Measurements from ENCODE around the gene CLEC20A.

The CLEC20A gene

DNA sequence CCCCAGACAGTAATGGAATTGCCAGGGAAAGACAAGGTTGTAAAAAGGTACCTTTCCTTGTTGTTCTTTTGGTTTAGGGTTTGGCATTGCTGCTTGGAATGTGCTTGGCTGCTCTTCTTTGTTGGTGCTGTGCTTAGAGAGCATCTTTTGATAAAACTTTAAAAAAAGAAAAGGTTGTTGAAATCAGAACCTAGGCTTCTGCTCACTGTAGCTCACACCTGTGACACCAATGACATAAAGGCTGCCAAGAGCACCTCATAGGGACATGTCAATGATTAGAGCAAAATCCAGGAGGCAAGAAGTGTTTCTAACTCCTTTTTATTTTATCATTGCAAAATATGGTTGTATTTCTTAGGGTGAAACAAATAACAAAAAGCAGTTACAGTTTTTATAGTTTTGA lies 28.9 kb downstream of the CLEC20A start:
- DNase-seq: no peak

DNA sequence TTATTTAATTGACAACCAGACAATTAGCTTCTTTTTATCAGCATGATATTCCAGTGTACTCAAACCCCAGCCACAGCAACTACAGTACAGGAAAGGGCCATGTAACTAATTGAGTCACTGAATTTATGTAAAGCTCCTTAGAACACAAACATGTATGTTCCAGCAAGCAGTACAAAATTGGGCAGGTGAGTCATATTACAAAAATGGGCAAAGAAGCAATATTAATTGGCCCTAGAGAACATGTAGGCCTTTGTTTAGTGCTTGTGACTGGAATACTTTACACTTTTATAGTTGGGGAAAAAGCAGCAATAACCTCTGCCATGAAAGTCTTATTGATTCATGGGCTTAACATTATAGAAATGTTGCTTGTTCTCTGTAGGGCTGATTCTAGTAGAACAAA lies 31.8 kb downstream of the CLEC20A start:
- DNase-seq: no peak

DNA sequence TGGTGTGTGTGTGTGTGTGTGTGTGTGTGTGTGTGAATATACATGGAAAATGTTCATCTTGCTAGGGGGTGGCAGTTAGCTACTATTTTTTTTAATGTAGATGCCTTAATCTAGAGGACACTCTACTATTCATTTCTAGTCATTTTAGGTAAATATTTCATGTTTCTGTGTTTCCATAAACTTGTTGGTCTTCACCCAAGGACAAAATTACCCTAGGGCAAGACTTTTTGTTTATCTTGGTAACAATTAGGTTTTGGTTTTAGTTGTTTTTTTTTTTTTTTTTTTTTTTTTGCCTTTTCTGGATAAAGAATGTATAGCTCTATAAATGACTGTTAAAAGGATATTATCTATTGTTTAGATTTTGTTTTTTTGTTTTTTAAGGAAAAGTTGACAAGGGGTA lies 32.2 kb downstream of the CLEC20A start:
- no peak for DNase-seq

DNA sequence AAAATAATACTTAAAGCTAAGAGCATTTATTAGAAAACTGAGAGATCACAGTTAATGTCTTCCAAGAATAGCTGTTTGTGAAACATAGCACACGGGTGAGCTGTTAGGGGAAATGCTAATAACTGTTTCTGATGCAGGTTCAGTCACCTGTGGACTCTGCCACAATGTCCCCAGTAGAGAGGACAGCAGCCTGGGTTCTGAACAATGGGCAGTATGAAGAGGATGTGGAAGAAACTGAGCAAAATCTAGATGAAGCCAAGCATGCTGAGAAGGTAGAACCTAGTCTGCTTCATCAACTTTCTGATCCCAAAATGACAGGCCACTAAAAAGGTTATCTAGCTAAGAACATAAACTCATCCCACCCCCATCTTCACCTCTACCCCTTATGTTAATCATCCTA lies 32.6 kb downstream of the CLEC20A start:
- DNase-seq: no peak

DNA sequence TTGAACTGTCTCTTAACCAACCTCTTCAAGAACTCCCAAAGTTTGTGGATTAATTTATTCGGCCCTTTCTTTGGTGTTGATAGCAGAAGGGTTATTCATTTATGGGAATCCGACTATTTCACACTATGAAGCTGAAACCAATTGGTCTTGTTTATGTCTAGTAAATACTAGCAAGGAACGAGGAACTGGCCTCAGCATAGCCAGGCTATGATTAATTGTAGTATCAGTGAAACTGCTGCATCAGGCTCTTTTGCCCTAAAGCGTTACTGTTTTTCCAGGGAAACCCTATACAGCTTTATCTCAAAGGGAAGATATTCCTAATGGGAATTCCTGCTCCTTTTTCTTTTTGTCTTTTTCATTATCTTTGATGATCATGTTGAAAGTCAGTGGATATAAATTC lies 35.1 kb downstream of the CLEC20A start:
- no peak for DNase-seq

DNA sequence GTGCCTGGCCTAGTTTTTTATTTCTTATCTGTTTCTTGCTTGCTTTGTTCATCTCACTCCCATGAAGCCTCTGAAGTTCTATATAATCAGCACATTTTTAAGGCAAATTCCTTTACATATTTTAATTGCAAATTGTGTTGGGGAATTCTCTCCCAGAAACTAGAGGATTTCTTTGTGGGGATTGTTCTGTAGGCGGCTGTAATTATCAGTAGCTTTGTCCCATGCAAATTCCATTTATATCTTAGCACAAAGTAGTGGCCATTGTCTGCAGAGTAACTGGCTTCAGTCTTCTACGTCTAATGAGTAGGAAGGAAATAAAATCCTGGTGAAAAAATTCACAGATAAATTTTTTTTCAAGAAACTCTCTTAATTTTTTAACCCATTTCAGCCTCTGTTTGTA lies 35.7 kb downstream of the CLEC20A start:
- no peak for DNase-seq

DNA sequence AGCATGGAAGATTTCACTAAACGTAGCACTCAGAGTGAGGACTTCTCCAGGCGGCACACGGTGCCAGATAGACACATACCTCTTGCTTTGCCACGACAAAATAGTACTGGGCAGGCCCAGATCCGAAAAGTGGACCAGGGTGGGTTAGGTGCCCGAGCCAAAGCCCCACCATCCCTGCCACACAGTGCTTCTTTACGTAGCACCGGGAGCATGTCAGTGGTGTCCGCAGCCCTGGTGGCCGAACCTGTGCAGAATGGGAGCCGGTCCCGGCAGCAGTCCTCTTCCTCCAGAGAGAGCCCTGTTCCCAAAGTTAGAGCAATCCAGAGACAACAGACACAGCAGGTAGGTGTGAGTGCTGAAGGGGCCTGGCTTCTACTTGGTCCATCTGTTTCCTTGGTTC lies 38.6 kb downstream of the CLEC20A start:
- DNase-seq: no peak

DNA sequence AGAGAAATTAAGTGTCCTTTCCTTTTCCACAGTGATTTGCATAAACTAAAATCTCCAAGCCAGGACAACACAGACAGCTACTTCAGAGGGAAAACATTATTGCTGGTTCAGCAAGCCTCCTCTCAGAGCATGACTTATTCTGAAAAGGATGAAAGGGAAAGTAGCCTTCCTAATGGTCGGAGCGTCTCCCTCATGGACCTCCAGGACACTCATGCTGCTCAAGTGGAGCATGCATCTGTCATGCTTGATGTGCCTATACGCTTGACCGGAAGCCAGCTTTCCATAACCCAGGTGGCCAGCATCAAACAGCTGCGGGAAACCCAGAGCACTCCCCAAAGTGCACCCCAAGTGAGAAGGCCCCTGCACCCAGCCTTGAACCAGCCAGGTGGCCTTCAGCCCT lies 39.1 kb downstream of the CLEC20A start:
- no peak for DNase-seq

DNA sequence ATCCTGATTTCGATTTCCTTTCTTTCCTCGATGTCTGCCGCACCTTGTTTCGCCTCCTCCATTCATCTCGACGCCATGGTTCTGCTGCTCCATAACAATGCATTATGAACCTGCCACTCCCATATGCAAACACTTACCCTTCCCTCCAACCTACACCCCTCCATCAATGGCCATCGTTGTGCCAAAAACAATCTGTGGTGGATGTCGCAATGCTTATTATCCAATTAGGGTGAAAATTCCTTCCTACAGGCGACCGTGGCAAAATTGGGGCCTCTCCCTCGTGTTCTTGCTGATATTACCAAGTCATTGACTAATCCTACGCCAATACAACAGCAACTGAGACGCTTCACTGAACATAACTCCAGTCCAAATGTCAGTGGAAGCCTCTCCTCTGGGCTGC lies 40.3 kb downstream of the CLEC20A start:
- no peak for DNase-seq

DNA sequence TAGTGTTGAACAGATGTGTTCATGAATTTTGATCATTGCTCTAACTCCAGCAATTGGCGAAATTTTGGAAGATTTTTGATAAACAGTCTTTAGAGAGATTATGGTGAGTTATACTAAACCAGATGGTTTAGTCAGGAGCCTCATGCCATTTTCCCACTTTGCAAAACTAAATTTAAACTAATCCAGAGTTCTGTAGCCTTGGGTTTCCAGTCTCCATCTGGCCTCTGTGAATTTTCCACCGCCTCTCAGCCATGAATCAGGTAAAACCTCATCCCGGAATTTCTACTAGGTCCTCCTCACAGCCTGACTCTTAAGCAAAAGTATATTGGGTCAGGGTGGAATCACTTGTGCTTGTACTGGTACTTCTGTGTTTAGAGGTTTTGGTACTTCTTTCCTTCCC lies 44.8 kb downstream of the CLEC20A start:
- DNase-seq: no peak

DNA sequence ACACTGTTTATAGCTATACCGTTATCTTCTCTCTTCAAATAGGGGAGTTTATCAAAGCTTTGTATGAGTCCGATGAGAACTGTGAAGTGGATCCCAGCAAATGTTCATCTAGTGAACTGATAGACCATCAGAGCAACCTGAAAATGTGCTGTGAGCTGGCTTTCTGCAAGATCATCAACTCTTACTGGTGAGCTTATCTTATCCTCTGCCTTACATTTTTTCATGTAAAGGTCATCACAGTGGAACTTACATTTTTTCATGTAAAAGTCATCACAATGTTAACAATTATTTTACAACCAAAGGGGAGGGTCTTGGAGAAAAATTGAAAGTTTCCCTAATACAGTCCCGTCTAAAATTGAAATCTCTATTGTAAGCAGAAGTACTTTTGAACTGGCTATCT lies 45.2 kb downstream of the CLEC20A start:
- DNase-seq: no peak

DNA sequence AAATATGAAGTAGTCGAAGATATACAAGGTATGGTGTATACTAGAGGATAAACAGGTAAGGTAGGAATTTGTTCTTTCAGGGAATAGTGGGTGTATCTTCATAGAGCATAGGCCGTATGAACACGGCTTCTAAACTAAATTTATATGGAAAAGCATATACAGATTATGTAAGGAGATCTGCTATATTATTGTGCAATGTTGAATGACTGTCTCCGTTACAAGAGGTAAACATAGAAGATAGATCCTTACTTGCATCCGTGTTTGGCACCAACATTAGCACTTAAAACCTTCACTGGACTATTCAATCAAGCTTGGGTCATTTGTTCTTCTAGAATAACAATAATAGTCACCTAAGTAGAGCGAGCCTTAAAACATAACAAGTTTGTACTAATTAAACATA lies 45.9 kb downstream of the CLEC20A start:
- DNase-seq: no peak

DNA sequence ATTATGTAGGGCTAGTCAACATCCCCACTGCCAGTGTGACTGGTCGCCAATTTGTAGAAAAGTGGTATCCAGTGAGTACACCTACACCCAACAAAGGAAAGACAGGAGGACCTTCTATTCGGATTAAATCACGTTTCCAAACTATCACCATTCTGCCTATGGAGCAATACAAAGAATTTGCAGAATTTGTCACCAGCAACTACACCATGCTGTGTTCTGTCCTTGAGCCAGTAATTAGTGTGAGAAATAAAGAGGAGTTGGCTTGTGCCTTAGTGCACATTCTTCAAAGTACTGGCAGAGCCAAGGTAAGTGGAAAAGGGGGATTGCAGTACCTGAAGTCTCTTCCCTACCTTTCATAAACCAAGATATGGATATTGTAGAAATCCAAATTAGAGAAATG lies 53.8 kb downstream of the CLEC20A start:
- no peak for DNase-seq

DNA sequence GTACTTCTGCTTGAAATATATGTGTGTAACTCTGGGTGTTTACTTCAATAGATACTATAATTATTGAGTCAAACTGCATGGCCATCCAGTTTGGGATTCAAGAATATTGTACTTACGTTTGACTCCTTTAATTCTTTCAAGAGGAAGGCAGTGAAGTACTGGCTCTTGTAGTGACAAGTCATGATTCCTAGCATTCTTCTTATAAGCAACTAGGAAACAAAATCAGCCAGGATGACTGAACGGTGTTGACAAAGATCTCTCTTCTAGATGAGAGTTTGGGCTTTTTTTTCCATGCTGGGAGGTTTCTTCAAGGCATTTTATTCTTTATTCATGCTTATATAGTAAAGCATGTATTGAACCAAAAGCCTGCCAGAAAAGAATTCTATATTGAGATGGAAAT lies 58.3 kb downstream of the CLEC20A start:
- DNase-seq: no peak

DNA sequence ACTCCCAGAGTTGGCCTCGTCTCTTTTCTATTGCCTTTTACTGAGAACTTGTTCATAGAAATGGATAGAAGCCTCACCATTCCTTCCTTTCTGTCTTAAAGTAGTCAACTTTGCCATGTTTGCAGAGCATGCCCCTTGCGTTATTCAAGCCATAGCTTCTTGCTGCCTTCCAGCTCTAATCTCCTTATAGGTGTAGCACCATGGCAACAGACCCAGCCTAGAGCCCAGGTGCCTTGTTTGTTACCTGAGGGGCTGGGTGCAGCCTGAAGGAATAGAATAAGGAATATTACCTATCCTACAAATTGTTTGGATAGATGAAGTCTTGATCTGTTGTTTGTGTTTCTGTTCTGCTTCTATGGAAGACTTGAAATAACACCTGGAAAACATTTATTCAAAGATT lies 59.9 kb downstream of the CLEC20A start:
- no peak for DNase-seq

DNA sequence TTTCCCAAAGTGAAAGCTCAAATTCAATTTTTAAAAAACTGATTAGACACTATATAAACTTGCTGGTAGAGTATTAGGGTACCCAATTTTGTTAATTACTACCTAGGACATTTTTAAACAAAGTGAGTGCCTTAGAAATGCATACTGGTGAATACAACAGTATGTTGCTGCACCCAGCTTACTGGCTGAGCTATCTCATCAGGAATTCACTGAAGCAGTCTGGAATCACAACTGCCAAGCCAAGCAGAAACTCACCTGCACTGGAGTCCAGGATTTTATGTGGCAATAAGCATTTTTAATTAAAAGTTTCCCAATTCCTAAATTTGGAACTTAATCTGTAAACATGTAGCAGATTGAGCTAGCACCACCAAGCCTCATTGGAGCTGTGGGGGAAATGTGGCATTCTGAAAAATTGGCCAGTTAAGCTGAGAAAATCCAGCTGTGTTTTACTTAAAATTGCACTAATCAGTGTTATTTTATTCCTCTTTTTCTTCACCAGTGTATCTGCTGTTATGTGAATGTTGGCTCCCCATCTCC lies 61.8 kb downstream of the CLEC20A start:
- no peak for DNase-seq

DNA sequence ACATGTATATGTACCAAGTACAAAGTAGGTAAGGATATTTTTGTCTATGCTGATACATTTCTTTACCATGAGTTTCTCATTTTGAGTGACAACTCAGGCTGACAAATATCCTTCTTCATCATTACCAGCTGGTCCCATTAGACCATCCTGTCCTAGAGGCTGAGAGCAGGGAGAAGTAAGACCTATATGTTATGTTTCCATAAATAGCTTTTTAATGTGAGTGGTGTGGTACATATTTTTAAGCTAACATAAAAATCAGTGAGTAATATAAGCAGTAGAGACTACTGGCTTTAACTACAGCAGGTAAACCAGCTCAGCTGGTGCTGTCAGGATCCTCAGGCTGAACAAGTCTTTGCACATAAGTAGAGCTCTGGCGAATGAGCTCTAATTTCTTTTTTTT lies 62.4 kb downstream of the CLEC20A start:
- no peak for DNase-seq
